GM12892 (cell line): Measurements from ENCODE around the gene ALPL.

Source experiments
- POLR2A ChIP-seq: IDR thresholded peaks from 2 replicates; pipeline ENCODE4 v1.6.1; 2011; ENCODE audit warnings: low read depth, low read length, control low read depth
- POLR2AphosphoS5 ChIP-seq: IDR thresholded peaks from 2 replicates; pipeline ENCODE4 v1.6.1; 2011; ENCODE audit warnings: low read depth, low read length, control low read depth

DNA sequence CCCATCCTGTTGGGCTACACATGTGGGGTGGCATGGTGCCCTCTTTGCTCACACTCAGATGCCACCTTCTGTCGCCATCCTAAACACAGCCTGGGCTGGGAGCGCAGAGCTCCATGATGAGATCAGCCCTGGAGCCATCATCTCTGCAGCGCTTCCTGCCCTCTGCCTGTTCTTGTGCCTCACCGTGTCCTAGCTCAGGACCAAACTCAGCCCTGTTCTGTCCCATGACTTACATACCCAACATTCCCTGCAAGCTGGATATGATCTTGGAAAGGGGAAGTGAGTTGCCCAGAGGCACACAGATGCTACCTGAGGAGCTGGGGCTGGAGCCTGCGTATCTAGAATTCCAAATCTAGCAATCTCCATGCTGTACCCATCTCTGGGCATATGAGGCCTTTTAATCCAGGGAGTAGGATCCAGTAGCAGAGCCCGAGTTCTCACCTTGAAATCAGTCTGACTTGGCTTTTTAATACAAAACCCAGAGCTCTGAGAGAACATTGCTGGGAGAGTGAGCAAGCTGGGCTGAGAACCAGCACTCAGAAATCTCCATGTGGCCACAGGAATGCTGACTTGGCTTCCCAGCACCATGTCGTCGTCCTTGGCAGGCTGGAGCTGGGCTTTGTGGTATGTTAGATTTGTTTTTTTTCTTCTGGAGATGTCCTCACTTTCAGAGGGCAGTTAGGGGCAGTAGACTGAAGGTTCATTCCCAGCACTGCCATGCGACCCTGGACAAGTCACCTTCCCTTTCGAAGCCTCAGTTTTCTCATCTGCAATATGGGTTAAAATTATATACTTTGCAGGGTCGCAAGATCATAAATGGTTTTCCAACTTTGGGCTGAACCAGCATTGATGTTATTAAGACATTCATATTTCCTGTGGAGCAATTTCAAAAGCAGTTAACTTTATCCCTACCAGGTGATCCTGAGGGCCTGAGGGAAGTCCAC, 2.6 kb downstream of the ALPL start:
- TF ChIP-seq POLR2AphosphoS5 = no peak
- TF ChIP-seq POLR2A = no peak
